HG03442 (cell line): ENCODE data around the gene NSG1.
A peak's percentile ranks its signal among the peaks of the same experiment; 100 is the strongest.

ENCODE experiments used
- ATAC-seq: cut with Tn5 transposase; IDR thresholded peaks from one replicate; pipeline ENCODE4 v1.9.1; 2021; ENCODE audit warnings: mild to moderate bottlenecking, moderate library complexity; ENCODE audit not compliant: unreplicated experiment

NSG1 gene

DNA sequence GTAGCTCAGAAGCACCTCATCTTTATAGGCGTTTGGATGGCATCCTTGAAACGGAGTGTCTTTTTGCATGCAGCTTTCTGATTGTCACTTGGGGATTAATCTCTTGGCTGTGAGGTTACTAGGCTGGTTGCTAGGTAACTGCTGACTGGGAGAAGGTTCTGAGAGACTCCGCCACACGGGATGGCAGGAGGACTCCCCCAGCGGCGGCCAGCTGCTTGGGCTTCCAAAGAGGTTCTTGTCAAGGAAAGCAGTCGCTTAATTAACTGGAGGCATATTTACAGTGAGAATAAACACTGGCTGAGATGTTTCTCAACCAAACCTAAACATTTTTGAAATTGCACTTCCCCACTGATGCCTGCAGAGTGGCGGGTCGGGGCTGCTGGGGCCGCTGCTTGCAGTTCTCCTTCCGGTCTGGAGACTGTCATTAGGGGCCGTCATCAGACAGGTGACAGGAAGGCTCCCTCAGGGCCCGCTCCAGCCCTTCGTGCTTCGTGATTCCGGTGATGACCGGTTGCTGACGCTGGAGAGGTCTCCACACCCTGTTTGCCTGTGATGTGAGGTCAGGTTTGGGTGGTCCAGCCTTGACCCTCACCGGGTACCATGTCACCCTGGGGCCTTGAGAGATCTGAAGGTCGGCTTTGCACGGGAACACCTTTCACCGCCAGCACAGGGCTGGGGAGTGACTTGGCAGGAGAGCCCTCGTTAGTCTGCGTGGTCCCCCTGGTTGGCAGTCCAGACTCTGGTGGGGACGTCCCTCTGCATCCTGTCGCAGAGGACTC lies 9.1 kb downstream of the NSG1 start:
- peak; percentile 55 for ATAC-seq

DNA sequence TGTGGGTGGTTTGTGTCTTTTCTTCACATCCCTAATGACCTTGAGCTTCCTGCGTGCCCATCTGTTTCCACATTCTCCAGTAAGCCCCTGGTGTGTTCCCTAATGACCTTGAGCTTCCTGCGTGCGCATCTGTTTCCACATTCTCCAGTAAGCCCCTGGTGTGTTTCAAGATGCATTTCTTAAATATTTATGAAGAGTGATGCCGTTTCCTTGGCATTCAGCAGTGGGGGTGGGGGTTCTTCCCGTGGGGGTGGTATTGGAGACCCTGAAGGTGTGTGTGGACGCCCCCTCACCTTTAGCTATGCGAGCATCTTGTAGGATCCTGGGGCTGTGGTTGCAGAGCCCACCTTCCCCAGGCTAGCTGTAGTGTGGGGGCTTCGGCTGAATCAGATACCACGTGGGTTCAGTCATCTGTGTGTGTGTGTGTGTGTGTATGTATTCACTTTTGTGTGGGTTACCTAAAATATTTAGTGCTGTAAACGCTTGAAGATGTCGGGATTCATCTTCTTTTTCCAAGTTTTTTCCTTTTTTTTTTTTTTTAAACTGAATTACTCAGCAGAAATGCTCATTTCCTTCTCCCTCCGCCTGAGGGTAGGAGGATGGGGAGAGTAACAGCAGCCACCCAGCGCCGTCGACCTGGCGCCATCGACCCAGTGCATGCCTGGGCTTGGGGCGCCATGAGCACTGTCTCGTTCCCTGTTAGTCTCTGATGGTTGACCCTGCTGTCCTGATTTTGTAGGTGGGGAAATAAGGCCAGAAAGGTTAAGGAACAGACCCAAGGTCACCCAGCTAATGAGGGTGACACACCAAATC lies 9.9 kb downstream of the NSG1 start:
- no peak for ATAC-seq

DNA sequence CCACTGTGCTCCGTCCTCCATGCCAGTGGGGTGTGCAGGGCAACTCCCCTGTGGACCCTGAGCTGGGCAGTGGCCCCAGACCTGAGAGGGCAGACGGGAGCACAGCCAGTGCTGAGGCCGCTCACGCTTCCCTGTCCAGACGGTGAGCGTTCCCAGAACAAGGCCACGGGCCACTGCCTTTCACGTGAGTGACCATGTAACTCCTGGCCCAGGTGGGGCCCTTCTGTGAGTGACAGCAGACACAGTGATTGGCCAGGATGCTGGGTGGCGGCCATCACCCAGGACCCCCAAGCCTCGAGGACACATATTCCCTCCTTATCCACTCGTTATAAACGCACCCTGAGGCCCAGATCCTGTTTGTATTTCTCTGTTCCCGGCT lies 10.5 kb downstream of the NSG1 start:
- ATAC-seq, result no peak

GRCh38 chr4:4398430-4398829 lies 11.5 kb downstream of the NSG1 start:
- no peak for ATAC-seq

- ATAC-seq, result no peak
Observed at GRCh38 chr4:4401036-4401435, 14.1 kb downstream of the NSG1 start.

- ATAC-seq, result no peak
Observed at GRCh38 chr4:4402966-4403365, 16.1 kb downstream of the NSG1 start.

GRCh38 chr4:4405358-4405962 lies 18.6 kb downstream of the NSG1 start:
- no peak for ATAC-seq

DNA sequence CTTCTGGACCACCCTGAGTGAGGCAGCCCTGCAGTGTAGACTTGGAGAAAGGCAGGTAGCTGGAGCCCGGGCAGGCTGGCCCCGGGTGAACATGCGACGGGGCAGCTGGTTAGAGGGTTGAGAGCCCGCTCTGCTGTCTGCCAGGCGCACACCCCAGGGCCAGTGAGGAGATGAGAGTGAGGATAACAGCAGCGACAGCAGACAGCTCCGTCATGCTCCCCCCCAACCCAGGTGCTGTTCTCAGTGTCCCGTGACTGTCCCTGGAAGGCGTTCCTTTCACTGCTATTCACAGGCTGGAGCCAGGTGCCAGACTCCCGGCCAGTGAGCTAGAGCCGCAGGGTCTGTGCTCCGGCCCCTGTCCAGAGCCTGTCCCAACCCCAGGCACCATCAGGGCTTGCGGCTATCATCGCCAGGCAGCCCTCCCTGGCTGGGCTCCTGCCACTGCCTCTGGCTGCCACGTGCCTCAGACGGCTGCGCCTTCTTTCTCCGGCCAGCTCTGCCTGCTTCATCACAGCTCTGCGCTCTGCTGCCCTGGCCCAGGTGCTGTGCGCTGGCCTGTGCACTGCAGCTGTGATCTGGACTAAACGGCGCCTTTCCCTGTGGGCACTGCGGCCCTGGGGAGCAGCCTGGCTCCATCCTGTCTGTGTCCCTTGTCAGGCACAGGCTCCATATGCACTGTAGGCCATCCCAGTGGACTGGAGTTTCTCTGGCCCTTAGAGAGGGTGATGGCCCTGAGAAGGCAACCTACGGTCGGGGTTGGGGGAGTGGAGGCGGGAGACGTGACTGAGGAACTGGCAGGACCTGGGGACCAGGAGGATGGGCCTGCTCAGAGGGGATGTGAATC lies 19.8 kb downstream of the NSG1 start:
- ATAC-seq, result no peak

- ATAC-seq, result no peak
Observed at GRCh38 chr4:4407299-4408131, 20.6 kb downstream of the NSG1 start.

DNA sequence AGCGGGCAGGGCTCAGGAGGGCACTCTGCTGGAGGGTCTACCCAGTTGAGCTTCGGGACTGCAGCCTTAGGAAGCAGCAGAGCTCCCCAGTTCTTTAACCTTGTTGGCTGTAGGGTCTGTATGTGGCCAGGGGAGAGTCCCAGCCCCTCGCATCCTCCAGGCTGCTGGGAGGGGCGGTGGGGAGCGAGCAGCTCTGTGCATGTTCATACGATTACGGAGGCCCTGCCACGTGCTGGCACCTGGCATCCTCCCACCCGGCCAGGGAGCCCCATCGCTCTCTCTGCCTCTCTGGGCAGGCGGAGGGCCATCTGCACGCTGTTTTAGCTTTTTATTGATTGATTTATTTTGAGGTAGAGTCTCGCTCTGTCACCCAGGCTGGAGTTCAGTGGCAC lies 21.2 kb downstream of the NSG1 start:
- ATAC-seq, result no peak

DNA sequence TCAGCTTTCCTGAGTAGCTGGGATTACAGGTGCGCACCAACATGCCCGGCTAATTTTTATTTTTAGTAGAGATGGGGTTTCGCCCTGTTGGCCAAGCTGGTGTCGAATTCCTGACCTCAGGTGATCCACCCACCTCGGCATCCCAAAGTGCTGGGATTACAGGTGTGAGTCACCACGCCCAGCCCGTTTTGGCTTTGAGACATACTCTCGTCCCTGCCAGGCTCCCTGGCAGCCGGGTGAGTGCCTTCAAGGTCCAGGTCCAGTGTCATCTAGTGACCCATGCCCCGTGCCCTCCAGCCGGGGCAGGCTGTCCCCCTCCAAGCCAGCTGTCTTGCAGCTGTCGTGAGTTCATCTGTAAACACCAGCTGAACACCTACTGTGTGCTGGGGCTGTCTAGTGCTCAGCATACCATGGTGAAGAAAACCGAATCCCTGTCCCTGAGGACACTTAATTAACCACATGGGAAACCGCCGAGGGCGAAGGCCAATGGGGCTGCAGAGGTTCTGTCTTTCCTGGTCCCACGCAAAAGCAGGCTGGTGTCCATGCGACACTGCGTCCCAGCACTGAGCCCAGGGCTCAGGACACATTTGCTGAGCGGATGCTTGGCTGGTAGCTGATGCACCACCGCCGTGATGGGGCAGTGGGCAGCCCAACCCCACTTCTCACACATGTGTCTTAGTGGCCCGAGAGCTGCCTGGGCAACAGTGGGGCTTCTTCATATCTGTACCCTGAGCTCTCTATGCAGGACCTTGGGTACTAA lies 21.9 kb downstream of the NSG1 start:
- ATAC-seq, result no peak

GRCh38 chr4:4409416-4410115 lies 22.7 kb downstream of the NSG1 start:
- no peak for ATAC-seq

DNA sequence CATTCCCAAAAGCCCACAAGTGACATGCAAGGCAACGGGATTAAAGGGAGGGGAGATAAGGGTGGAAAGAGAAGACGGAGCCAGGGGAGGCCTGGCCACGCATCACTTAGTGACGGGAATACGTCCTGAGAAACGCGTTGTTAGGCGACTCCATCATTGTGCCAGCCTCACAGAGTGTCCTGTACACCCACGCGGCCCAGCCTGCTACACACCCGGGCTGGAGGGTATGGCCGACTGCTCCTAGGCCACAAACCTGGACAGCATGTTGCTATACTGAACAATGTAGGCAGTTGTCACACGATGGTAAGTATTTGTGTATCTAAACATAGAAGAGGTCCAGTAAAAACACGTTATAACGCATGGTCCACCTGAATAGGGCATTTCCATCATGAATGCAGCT lies 23.4 kb downstream of the NSG1 start:
- no peak for ATAC-seq

- ATAC-seq, result no peak
Observed at GRCh38 chr4:4411906-4412305, 25.0 kb downstream of the NSG1 start.

GRCh38 chr4:4412641-4413372 lies 25.9 kb downstream of the NSG1 start:
- ATAC-seq, result no peak

DNA sequence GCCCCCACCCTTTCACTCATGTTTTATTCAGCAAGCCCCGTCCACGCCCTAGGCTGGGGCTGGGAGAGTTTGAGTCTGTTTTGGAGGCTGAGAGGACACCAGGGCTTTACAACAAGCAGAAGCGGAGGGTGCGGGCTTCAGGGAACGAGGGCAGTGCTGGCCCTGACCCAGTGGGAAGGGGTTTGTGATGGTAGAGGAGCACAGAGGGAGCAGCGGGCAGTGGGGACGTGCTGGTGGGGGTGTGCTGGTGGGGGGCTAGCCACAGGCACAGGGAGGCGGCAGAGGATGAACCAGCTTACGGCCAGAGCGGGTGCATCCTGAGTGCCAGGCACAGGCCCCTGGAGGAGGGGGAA lies 26.4 kb downstream of the NSG1 start:
- no peak for ATAC-seq

GRCh38 chr4:4413806-4414205 lies 26.9 kb downstream of the NSG1 start:
- no peak for ATAC-seq

GRCh38 chr4:4415107-4415805 lies 28.4 kb downstream of the NSG1 start:
- no peak for ATAC-seq
